GM12878 (cell line): Measurements from ENCODE around the gene CELA3B.
"Not testable (repeated sequence)": the region's sequence is repeated elsewhere in the genome, so short reads cannot be mapped to it uniquely, and the experiment has no call there.

ENCODE experiments used
- ATF3 ChIP-seq: IDR thresholded peaks from 2 replicates; pipeline ENCODE4 v1.6.1; 2011; ENCODE audit warnings: low read depth, mild to moderate bottlenecking, low read length, moderate library complexity, borderline replicate concordance; ENCODE audit errors: extremely low read depth
- CHD2 ChIP-seq: IDR thresholded peaks from 2 replicates; pipeline ENCODE4 v1.6.1; 2011; ENCODE audit warnings: low read depth, low read length, improper control_type of control experiment, borderline replicate concordance
- CHD4 ChIP-seq: fragments of 200-600 bp; sonication (generic); IDR thresholded peaks from 2 replicates; pipeline ENCODE4 v1.6.1; 2016; ENCODE audit warnings: mild to moderate bottlenecking
- CTCF ChIP-seq, 3 experiments: IDR thresholded peaks in 2 of 3; conservative IDR thresholded peaks in 1 of 3; 2 replicates each; pipeline ENCODE4 v1.5.1; 2011; ENCODE audit warnings: low read depth in 3 of 3, low read length in 3 of 3, mild to moderate bottlenecking in 3 of 3, control low read depth in 2 of 3, moderate library complexity in 2 of 3, inconsistent platforms in 1 of 3, mixed read lengths in 1 of 3; ENCODE audit not compliant: control insufficient read depth in 2 of 3, insufficient read depth in 1 of 3; ENCODE audit errors: extremely low read depth in 1 of 3
- DPF2 ChIP-seq: fragments of 450-650 bp; IDR thresholded peaks from 2 replicates; pipeline ENCODE4 v1.6.1; 2017; ENCODE audit warnings: mild to moderate bottlenecking
- FOXM1 ChIP-seq: IDR thresholded peaks from 2 replicates; pipeline ENCODE4 v1.6.1; 2012; ENCODE audit warnings: low read depth, mild to moderate bottlenecking, inconsistent platforms, low read length, moderate library complexity
- GABPA ChIP-seq: IDR thresholded peaks from 2 replicates; pipeline ENCODE4 v1.6.1; 2014; ENCODE audit warnings: antibody characterized with exemption, low read depth, mild to moderate bottlenecking, inconsistent platforms
- MTA2 ChIP-seq: fragments of 450-650 bp; IDR thresholded peaks from 2 replicates; pipeline ENCODE4 v1.6.1; 2016; ENCODE audit warnings: low read depth, mild to moderate bottlenecking, moderate library complexity
- REST ChIP-seq: IDR thresholded peaks from 2 replicates; pipeline ENCODE4 v1.6.1; 2012; ENCODE audit warnings: mild to moderate bottlenecking, low read depth, low read length
- TAF1 ChIP-seq: IDR thresholded peaks from 2 replicates; pipeline ENCODE4 v1.6.1; 2011; ENCODE audit warnings: mild to moderate bottlenecking, low read depth, low read length, borderline replicate concordance
- TCF3 ChIP-seq: IDR thresholded peaks from 2 replicates; pipeline ENCODE4 v1.6.1; 2012; ENCODE audit warnings: low read depth, mild to moderate bottlenecking, low read length, borderline replicate concordance; ENCODE audit not compliant: insufficient read depth
- USF2 ChIP-seq: IDR thresholded peaks from 2 replicates; pipeline ENCODE4 v1.6.1; 2011; ENCODE audit warnings: low read depth, low read length, improper control_type of control experiment, borderline replicate concordance
- ZBTB33 ChIP-seq: fragments of 450-650 bp; IDR thresholded peaks from 2 replicates; pipeline ENCODE4 v1.6.1; 2017; ENCODE audit warnings: mild to moderate bottlenecking

GRCh38 chr1:21980515-21981220, 3.8 kb downstream of the CELA3B start:
- not testable (repeated sequence) for TF ChIP-seq CTCF (IDR thresholded peaks at IDR 0.05 in 2 of 3, conservative IDR thresholded peaks at IDR 0.05 in 1 of 3; ENCODE audit: control insufficient read depth in 2 of 3, extremely low read depth in 1 of 3, insufficient read depth in 1 of 3, low read depth in 3 of 3, low read length in 3 of 3); MTA2; FOXM1; ATF3; CHD2; REST; TCF3; USF2; CHD4; TAF1; ZBTB33; GABPA; DPF2
